ENCODE results near the gene NRCAM.

The NRCAM gene

GRCh38 chr7:108270385-108271015, 185.7 kb downstream of the NRCAM start:
- H3F3A ChIP-seq (ENCODE audit: insufficient read depth): no peaks in the 10 kb centered on the region
- TF ChIP-seq CTCF (IDR thresholded peaks at IDR 0.05; ENCODE audit: insufficient read depth, low read length, poor library complexity, severe bottlenecking) (no peak), EZH2phosphoT487 (conservative IDR thresholded peaks at IDR 0.05; ENCODE audit: low read length) (no peak)
- H3K79me2 ChIP-seq (ENCODE audit: insufficient read depth, low read length): no peaks in the 10 kb centered on the region
- no peaks in the 10 kb centered on the region for H4K20me1 ChIP-seq (ENCODE audit: low read depth, low read length)
- no peaks in the 10 kb centered on the region for H3K36me3 ChIP-seq (ENCODE audit: low read length)
- H3K27me3 ChIP-seq (ENCODE audit: low read length): no peaks in the 10 kb centered on the region
- H2AFZ ChIP-seq (ENCODE audit: low read depth, low read length, severe bottlenecking): peak overlapping the region; percentile 37
- H3K9me2 ChIP-seq (replicated peaks; ENCODE audit: insufficient read depth, low read length): no peaks in the 10 kb centered on the region
- H3K9me3 ChIP-seq (ENCODE audit: insufficient read depth, low read length): no peaks in the 10 kb centered on the region
- H3K27ac ChIP-seq (ENCODE audit: low read depth, low read length): no peak overlapping the region
- peak overlapping the region; percentile 21 for H3K4me2 ChIP-seq (ENCODE audit: low read depth, low read length, poor library complexity, severe bottlenecking)
- H3K9ac ChIP-seq (ENCODE audit: low read length): no peak overlapping the region
- H3K4me3 ChIP-seq (ENCODE audit: insufficient read depth, low read length, poor library complexity, severe bottlenecking): no peak overlapping the region

- H3K27me3 ChIP-seq (ENCODE audit: low read length): no peaks in the 10 kb centered on the region
- H3K9ac ChIP-seq (ENCODE audit: low read length): no peak overlapping the region
- H2AFZ ChIP-seq (ENCODE audit: low read depth, low read length, severe bottlenecking): no peak overlapping the region
- H3K9me2 ChIP-seq (replicated peaks; ENCODE audit: insufficient read depth, low read length): no peaks in the 10 kb centered on the region
- TF ChIP-seq CTCF (IDR thresholded peaks at IDR 0.05; ENCODE audit: insufficient read depth, low read length, poor library complexity, severe bottlenecking): no peak
- no peak for TF ChIP-seq EZH2phosphoT487 (conservative IDR thresholded peaks at IDR 0.05; ENCODE audit: low read length)
- H3K9me3 ChIP-seq (ENCODE audit: insufficient read depth, low read length): no peaks in the 10 kb centered on the region
- H3K4me2 ChIP-seq (ENCODE audit: low read depth, low read length, poor library complexity, severe bottlenecking): no peak overlapping the region
- no peaks in the 10 kb centered on the region for H3F3A ChIP-seq (ENCODE audit: insufficient read depth)
- no peaks in the 10 kb centered on the region for H3K36me3 ChIP-seq (ENCODE audit: low read length)
- no peaks in the 10 kb centered on the region for H3K79me2 ChIP-seq (ENCODE audit: insufficient read depth, low read length)
- H3K4me3 ChIP-seq (ENCODE audit: insufficient read depth, low read length, poor library complexity, severe bottlenecking): no peak overlapping the region
- H3K27ac ChIP-seq (ENCODE audit: low read depth, low read length): no peak overlapping the region
- no peaks in the 10 kb centered on the region for H4K20me1 ChIP-seq (ENCODE audit: low read depth, low read length)
These were observed 187.9 kb downstream of the NRCAM start for GRCh38 chr7:108268200-108268820.

GRCh38 chr7:108267615-108268014, 188.6 kb downstream of the NRCAM start:
- no peak overlapping the region for H3K9ac ChIP-seq (ENCODE audit: low read length)
- H3K9me2 ChIP-seq (replicated peaks; ENCODE audit: insufficient read depth, low read length): no peaks in the 10 kb centered on the region
- no peak overlapping the region for H3K27ac ChIP-seq (ENCODE audit: low read depth, low read length)
- H4K20me1 ChIP-seq (ENCODE audit: low read depth, low read length): no peaks in the 10 kb centered on the region
- TF ChIP-seq CTCF (IDR thresholded peaks at IDR 0.05; ENCODE audit: insufficient read depth, low read length, poor library complexity, severe bottlenecking) (no peak), EZH2phosphoT487 (conservative IDR thresholded peaks at IDR 0.05; ENCODE audit: low read length) (no peak)
- H3K9me3 ChIP-seq (ENCODE audit: insufficient read depth, low read length): no peaks in the 10 kb centered on the region
- no peak overlapping the region for H3K4me3 ChIP-seq (ENCODE audit: insufficient read depth, low read length, poor library complexity, severe bottlenecking)
- H3K4me2 ChIP-seq (ENCODE audit: low read depth, low read length, poor library complexity, severe bottlenecking): no peak overlapping the region
- no peaks in the 10 kb centered on the region for H3K36me3 ChIP-seq (ENCODE audit: low read length)
- no peak overlapping the region for H2AFZ ChIP-seq (ENCODE audit: low read depth, low read length, severe bottlenecking)
- no peaks in the 10 kb centered on the region for H3K79me2 ChIP-seq (ENCODE audit: insufficient read depth, low read length)
- no peaks in the 10 kb centered on the region for H3F3A ChIP-seq (ENCODE audit: insufficient read depth)
- H3K27me3 ChIP-seq (ENCODE audit: low read length): no peaks in the 10 kb centered on the region

Measured in SU-DHL-6 (cell line).